GM18498 (cell line): ENCODE measurements around the gene ANGPTL5.
"Not testable (repeated sequence)": the region's sequence is repeated elsewhere in the genome, so short reads cannot be mapped to it uniquely, and the experiment has no call there.

Experiments
- ATAC-seq: cut with Tn5 transposase; IDR thresholded peaks from one replicate; pipeline ENCODE4 v1.9.1; 2021; ENCODE audit warnings: mild to moderate bottlenecking, moderate library complexity; ENCODE audit not compliant: unreplicated experiment

ANGPTL5 gene

DNA sequence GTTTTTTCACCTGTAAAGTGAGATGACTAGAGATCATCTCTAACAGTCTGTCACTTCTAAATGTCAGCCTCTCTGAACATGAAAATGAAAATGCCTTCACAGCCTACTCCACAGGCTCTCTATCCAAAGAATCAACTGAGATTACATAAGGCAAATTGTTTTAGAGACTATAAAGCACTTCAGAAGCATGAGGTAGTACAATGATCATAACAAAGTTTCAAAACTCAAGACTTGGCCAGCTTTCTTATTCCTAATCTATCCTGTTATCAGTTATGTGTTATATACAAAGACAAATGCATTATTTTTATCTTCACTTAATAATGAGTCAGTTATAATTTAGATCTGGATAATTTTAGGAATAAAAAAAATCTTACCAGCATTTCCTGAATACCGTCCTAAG, 21.8 kb downstream of the ANGPTL5 start:
- ATAC-seq = no peak

DNA sequence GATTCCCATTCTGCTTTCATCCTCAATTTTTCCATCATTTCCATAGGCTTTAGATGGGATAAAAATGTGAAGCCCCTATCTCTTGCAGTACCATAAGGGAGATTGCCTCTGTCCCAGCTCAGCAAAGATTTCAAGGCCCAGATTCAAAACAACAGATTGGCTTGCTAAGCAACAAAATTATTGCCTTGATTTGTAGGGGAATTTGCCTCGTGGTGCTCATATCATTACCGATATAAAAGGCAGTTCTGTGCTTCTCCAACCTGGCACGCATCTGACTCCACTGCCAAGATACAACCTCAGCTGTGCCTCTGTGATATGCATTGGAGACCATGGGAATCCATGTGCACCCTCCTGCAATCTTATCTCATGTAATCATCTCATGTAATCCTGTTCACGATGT, 26.6 kb downstream of the ANGPTL5 start:
- no peak for ATAC-seq

- no peak for ATAC-seq
These were observed 30.7 kb downstream of the ANGPTL5 start for GRCh38 chr11:101885631-101886030.

- ATAC-seq = no peak
These were observed 34.7 kb downstream of the ANGPTL5 start for GRCh38 chr11:101881586-101881985.

GRCh38 chr11:101880222-101880621, 36.1 kb downstream of the ANGPTL5 start:
- ATAC-seq = no peak

DNA sequence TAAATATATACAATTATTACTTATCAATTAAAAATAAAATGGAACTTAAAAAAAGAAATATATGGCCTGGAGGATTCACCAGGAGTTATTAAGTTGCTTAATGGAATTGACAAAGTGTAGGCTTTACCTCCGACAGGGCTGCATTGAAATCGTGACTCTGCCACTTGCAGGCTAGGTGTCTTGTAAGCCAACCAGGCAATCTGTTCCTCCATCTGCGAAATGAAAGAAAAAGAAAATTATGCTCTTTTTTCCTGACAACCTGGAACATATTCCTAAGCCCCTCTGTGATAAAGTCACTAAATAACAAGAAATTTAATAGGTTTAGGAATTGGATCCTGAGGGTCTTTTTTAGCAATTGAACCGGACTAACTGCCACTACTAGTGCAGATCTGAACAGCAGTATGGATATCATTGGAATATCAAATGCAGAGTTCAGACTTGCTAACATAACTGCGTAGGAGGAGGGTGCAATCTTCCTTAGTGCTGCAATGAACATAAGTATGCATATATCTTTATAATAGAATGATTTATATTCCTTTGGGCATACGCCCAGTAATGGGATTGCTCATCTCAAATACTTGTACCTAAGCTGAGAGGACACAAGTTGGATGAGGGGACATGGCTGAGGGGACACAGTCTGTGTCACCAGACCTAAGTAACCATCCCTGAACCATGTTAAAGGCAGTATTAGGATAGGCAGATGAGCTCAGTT, 44.0 kb downstream of the ANGPTL5 start:
- ATAC-seq = no peak

GRCh38 chr11:101870510-101870909, 45.8 kb downstream of the ANGPTL5 start:
- ATAC-seq = no peak

DNA sequence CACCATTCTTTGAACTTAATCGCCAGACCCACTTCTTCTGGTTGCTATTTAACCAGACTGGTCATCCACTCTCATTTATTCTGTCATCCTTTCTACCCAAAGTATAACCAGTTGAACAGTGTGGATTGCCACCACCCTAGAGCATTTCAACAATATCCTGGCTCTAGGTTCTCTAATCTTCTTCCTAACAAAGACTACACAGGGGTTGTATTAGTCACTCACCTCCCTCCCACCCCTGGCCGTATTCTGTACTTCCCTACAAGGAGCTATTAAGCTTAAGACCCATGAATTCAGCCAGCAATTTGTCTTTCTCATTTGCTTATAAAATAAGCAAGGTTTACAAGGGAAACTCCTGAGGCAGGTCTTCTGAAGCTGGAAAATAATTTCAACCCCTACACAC, 48.4 kb downstream of the ANGPTL5 start:
- no peak for ATAC-seq

DNA sequence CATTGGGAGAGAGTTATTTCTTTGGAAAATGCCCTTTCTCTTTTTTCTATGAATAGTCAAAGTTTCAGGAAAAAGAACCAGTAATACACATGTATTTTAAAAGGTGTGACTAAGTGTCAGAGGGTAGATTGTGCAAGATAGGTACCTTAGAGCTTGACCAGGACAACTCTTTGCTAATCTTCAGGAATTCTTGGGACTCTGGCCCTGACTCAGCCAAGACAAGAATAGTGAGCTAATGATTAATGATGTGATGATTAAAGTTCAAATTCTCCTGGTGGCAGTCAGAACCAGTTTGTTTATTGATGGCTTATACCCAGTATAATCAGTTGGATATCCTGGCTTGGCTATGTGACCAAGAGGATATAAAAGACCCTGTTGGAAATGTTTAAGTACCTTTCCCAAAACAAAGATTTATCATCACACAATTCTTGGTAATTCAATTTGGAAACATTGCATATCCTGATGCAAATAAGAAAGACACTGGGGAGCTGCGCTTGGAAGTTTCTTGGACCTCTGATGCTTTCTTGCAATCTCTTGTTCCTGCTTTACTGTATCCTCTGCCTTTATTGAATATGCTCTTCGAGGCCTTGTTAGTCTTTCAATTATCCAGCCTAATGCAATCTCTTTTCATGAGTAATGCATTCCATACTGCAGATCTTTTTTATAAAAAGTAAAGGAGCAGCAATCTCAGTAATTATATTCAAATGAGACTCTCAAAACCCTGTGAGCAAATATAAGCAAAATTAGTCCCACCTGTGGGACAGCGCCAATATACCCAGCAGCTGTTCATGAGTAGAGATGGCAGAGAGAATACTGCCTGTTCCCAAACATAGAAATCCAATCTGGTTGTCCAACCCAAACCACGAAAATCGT, 49.5 kb downstream of the ANGPTL5 start:
- no peak for ATAC-seq

- no peak for ATAC-seq
These were observed 52.2 kb downstream of the ANGPTL5 start for GRCh38 chr11:101864098-101864497.

DNA sequence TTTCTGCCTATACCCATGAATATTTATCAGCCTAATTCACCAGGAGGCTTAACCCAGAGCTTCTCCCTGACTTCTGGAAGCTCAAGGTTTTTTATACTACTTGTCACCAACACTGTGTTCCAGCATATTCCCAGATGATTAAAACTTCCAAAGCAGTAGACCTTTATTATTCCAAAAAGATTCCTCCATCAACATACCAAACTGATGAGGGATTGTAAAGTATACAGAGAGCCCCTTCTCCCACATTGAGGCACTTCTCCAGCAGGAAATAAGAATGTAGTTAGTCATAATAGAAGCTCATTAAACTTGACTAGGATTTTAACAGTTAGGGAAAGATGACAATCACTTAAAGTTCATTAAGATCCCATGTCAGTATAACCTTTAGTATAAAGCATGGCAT, 53.0 kb downstream of the ANGPTL5 start:
- ATAC-seq = no peak

DNA sequence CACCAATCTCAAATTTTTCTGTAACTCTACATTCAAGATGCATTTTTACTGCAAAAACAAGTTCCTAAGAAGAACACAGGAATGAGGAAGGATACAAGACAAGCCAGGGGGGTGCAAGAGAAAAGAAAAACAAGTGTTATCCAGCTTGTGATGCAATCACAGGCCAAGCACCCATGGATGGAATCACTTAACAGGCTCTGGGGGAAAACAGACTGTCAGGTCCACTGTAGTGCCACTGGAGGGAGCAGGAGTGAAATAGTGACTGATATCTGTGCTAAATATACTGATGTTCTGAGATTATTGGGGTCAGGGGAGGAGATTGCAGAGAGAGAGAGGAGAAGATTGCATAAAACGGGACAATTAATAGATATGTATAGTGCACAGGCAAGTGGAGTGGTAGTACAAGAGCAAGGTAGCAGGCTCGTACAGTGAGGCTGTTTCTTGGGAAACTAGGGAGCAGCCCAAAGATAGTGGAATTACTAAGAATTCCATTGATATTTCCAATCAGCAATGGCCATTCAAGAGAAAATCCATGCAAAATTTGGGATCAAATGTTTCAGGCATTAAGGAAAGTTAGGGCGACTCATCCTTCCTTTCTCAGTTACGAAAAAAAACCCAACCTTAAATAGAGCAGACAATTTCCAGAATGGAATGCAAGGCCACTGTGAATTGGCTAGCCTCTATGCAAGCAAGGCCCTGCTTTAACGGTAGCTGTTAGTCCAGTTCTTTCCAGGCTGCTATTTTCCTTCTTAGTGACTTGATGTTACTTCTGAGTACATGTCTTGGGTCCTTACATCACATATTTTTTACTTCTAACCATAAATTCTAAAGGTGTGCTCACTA, 53.7 kb downstream of the ANGPTL5 start:
- no peak for ATAC-seq

DNA sequence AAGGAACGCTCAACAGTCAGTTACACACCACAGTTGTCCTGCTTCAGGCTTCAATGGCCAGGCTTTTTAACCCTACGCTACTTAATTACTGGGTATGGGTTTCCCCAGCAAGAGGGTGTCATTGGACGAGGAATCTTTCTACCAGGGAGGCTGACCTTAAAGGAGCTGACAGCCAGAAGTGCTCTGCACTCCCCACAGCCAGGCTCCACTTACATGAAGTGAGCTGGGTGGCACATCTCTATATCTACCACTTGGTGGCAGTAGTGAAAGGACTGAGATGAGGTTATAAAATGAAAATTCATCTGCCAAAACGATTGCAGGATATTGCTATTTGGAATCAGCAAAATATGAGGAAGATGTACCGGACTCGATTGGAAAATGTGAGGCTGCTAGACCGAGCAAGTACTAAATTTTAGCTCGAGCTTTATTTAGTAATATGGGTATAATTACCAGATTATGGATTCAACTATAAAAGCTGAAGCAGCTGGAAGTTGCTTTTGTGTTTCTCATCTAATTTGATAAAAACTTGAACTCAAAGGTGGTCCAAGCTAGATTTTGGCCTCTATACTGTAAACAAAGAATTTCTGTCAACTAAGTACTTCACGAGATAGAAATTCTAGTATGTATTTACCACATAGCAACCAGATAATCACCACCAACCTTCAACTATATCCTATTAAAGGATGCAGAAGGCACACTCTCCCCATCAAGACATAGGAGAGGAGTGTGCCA, 55.5 kb downstream of the ANGPTL5 start:
- ATAC-seq = peak; percentile 94

GRCh38 chr11:101852260-101852659, 64.1 kb downstream of the ANGPTL5 start:
- ATAC-seq = not testable (repeated sequence)

DNA sequence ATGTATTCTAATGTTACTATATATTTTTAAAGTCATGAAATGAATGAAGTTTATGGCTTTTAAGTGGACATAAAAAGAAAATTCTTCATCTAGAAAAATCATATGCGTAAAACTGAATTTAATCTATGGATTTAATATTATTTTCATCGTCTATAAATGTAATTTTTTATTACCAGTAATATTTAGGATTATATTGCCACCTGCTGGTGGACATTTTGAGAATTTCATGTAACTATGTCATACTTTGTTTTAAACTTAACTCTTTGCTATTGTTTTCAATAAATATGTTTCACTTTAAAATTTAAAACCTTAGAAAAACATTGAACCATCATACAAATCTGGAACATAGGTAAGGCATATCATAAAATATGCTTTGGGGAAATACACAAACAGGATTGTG, 68.1 kb downstream of the ANGPTL5 start:
- ATAC-seq = no peak

DNA sequence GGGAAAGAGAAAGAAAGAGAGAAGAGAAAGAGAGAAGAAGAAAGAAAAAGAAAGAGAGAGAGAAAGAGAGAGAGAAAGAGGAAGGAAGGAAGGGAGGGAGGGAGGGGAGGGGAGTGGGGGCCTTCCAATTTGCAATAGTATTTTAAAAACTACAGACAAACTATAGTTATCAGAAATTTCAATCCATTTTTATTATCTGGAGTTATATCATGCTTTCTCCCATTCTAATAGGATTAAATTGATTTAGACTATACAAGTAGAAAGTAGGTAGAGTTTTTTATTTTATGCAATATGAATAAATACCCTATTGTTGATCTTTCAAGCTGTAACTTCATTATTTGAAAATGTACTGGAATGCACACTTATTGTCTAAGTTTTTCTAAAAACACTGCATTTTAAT, 71.7 kb downstream of the ANGPTL5 start:
- no peak for ATAC-seq

DNA sequence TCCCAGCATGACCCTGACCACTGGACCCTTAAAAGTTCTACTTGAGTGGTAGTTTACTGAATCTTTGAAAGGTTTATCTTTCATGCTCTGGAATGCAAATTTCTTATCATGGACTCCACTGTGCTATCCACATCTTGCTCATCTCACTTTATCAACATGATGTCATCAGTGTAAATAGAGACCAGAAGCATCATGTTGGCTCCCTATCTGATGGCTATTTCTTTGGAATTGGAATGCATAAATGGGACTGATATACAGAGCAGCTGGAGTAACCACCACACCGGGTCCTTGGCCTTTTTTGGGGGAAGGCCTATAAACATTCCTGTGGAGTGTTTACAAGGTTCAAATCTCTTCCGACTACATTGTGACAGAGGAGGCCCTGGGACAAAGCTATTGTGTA, 75.6 kb downstream of the ANGPTL5 start:
- no peak for ATAC-seq
